Measurements from ENCODE around the gene TTLL11.
"Not testable (repeated sequence)": the region's sequence is repeated elsewhere in the genome, so short reads cannot be mapped to it uniquely, and the experiment has no call there.

Gene TTLL11

GRCh38 chr9:121800376-121800775 is 292.7 kb downstream of the TTLL11 start:
- Mint-ChIP-seq H3K27ac (no peak overlapping the region), H3K4me3 (no peak overlapping the region), H3K9me3 (peaks cover 12% of the 10 kb centered on the region), H3K36me3 (peaks cover 2% of the 10 kb centered on the region), H3K4me1 (no peaks in the 10 kb centered on the region), H3K27me3 (peaks cover 7% of the 10 kb centered on the region)

DNA sequence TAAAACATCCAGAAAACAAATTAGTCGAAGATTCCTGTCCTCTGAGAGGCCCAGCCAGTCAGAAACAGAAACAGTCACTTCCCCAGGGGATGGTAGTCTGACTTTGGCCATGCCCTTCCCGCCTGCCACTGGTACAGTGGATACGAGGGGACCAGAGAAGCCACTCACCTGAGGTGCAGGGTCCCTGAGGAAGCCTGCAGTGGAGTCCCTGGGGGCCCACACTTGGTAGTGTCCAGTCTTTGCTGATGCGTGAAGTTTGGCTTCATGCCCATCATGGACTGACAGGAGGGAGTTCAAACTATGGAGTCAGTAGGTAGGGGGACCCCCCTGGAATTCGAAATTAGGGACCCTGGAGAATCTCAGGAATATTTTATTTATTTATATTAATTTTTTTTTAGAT is 294.2 kb downstream of the TTLL11 start:
- no peak overlapping the region for H3K4me3 Mint-ChIP-seq
- H3K36me3 Mint-ChIP-seq: no peaks in the 10 kb centered on the region
- peaks cover 5% of the 10 kb centered on the region for H3K27me3 Mint-ChIP-seq
- peaks cover under 1% of the 10 kb centered on the region for H3K9me3 Mint-ChIP-seq
- H3K4me1 Mint-ChIP-seq: no peaks in the 10 kb centered on the region
- no peak overlapping the region for H3K27ac Mint-ChIP-seq

DNA sequence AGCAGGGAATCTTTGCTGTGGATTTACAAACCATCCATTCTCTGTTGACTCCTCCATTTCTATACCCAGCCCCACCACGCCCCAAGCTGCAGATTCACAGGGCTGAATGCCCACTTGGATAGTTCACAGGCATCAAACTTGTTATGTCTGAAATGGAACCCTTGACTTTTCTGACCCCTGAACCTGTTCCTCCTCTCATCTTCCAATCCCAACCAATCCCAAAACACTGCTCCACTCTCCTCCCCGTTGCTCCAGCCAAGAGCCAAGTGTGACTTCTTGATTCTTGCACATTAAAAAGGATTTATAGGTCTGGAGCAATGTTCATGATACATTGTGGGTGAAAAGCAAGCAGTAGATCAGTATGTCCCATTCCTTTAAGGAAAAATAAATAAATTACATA is 296.0 kb downstream of the TTLL11 start:
- Mint-ChIP-seq H3K27ac (no peak overlapping the region), H3K9me3 (no peaks in the 10 kb centered on the region), H3K27me3 (peaks cover 5% of the 10 kb centered on the region), H3K4me1 (no peaks in the 10 kb centered on the region), H3K36me3 (no peaks in the 10 kb centered on the region), H3K4me3 (no peak overlapping the region)

- not testable (repeated sequence) for H3K4me3 Mint-ChIP-seq, H3K27me3 Mint-ChIP-seq, H3K9me3 Mint-ChIP-seq, H3K4me1 Mint-ChIP-seq, H3K27ac Mint-ChIP-seq, H3K36me3 Mint-ChIP-seq
Observed at GRCh38 chr9:121794334-121794733, 298.8 kb downstream of the TTLL11 start.

- not testable (repeated sequence) for H3K4me1 Mint-ChIP-seq, H3K27ac Mint-ChIP-seq, H3K27me3 Mint-ChIP-seq, H3K4me3 Mint-ChIP-seq, H3K36me3 Mint-ChIP-seq, H3K9me3 Mint-ChIP-seq
Observed at GRCh38 chr9:121792476-121792875, 300.6 kb downstream of the TTLL11 start.

DNA sequence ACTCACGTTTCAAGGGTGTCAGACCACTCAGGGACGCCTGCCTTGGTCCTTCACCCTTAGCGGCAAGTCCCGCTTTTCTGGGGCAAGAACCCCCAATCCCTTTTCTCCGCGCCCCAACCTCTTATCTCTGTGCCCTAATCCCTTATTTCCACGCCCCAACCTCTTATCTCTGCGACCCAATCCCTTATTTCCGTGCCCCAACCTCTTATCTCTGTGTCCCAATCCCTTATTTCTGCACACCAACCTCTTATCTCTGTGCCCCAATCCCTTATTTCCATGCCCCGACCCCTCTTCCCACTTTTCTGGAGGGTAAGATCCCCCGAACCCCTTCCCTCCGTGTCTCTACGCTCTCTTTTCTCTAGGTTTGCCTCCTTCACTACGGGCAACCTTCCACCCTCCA is 302.3 kb downstream of the TTLL11 start:
- Mint-ChIP-seq H3K27ac (no peak overlapping the region), H3K4me3 (no peak overlapping the region), H3K27me3 (no peaks in the 10 kb centered on the region), H3K9me3 (no peaks in the 10 kb centered on the region), H3K36me3 (no peaks in the 10 kb centered on the region), H3K4me1 (no peaks in the 10 kb centered on the region)

DNA sequence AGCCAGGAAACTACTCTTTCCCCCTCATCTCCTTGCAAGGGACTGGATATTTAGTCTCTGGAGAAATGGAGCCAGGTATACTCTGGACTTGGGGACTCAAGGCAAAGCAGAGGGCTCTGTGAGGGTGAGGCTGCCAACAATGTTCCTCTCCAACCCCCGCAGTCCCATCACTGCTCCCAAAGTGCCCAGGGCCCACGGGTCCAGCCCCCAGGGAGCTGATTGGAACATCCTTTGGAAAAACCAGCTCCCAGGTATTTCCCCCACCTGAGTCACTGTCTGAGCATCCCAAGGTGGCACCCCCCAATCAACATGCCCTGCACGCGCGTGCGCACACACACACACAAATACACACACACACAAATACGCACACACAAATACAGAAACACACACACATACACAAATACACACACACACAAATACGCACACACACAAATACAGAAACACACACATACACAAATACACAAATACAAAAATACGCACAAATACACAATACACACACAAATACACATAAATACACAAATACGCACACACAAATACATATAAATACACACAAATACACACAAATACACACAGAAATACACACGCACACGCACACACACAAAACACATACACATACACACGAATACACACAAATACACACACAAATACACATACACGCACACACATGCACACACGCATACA is 304.3 kb downstream of the TTLL11 start:
- Mint-ChIP-seq H3K27me3 (no peaks in the 10 kb centered on the region), H3K36me3 (no peaks in the 10 kb centered on the region), H3K4me1 (peaks cover 6% of the 10 kb centered on the region), H3K9me3 (no peaks in the 10 kb centered on the region), H3K27ac (no peak overlapping the region), H3K4me3 (no peak overlapping the region)

DNA sequence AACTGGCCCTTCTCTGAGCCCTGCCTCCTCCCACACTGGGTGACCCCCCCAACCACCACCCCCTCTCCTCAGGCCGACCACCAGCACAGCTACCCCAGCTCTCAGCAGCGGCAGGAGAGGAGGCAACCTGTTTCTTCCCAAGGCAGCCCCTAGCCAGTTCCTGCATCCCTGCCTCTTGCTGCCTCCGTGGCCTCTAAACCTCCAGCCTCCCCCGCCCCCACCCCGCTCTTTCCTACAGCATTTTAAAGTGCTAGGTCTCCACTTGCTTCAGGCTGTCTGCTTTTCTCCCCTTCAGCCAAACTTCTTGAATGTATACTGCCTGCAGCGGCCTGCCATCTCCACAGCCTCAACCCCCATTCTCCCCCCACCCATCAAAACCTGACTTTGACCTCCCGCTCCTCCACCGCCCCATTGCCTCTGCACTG is 306.1 kb downstream of the TTLL11 start:
- Mint-ChIP-seq H3K4me3 (no peak overlapping the region), H3K9me3 (no peaks in the 10 kb centered on the region), H3K36me3 (no peaks in the 10 kb centered on the region), H3K4me1 (peaks cover 9% of the 10 kb centered on the region), H3K27me3 (no peaks in the 10 kb centered on the region), H3K27ac (no peak overlapping the region)

DNA sequence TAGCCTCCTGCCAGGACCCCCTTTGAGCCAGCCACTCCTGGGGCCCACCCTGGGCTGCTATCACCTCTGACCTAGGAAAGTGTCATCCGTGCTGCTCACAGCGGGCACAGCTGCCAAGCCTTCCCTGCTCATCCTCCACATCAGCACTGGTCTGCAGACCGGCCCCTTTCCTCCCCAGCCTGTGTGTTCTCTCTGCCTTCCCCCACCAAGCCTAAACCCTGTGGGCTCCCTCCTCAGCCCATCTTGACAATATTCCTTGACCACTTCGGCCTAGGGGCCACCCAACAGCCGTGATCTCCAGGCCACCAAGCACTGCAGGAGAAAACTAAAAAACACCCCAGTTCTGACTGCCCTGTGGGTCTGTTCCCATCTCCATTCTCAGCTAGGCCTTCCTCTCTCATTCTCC is 306.6 kb downstream of the TTLL11 start:
- H3K9me3 Mint-ChIP-seq: no peaks in the 10 kb centered on the region
- H3K27me3 Mint-ChIP-seq: no peaks in the 10 kb centered on the region
- no peak overlapping the region for H3K4me3 Mint-ChIP-seq
- peaks cover 9% of the 10 kb centered on the region for H3K4me1 Mint-ChIP-seq
- no peaks in the 10 kb centered on the region for H3K36me3 Mint-ChIP-seq
- no peak overlapping the region for H3K27ac Mint-ChIP-seq

GRCh38 chr9:121785673-121786542 is 307.2 kb downstream of the TTLL11 start:
- no peak overlapping the region for H3K4me3 Mint-ChIP-seq
- H3K9me3 Mint-ChIP-seq: no peaks in the 10 kb centered on the region
- peaks cover 9% of the 10 kb centered on the region for H3K4me1 Mint-ChIP-seq
- no peak overlapping the region for H3K27ac Mint-ChIP-seq
- peaks cover 2% of the 10 kb centered on the region for H3K27me3 Mint-ChIP-seq
- H3K36me3 Mint-ChIP-seq: no peaks in the 10 kb centered on the region

DNA sequence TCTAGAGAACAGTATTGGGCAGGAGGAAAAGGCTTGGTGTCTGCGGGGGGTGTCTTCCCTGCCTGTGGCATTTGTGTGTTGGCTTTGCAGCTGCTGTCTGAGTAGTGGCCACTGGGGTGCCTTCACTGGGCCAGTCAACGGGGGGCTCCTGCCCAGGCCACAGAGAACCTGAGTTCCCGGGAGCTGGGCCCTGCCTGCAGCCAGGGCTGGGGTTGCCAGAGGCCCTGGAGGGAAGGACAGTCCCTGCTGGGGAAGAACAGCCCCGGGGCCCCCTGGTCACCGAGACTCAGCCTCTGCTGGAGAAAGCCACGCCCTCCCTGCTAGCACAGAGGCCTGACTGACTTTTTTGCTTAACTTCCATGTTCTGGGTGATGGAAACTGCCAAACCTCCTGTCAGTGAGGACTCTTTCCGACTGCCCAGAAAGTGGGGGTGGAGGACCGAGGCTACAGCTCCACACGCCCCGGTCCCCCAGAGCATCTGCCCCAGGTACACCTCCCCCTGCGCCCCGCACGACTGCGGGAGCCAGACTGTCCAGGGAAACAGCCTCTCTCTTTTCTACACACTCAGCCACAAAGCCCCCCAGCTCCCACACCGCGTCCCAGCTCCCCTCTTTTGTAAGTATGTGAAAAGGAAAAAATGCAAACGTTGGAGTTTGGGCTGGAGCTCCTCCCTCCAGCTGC is 308.2 kb downstream of the TTLL11 start:
- Mint-ChIP-seq H3K36me3 (no peaks in the 10 kb centered on the region), H3K9me3 (no peaks in the 10 kb centered on the region), H3K27me3 (peaks cover 2% of the 10 kb centered on the region), H3K4me3 (no peak overlapping the region), H3K27ac (no peak overlapping the region), H3K4me1 (peaks cover 9% of the 10 kb centered on the region)

GRCh38 chr9:121783521-121784507 is 309.3 kb downstream of the TTLL11 start:
- H3K9me3 Mint-ChIP-seq: no peaks in the 10 kb centered on the region
- H3K36me3 Mint-ChIP-seq: peaks cover 1% of the 10 kb centered on the region
- no peak overlapping the region for H3K4me3 Mint-ChIP-seq
- H3K4me1 Mint-ChIP-seq: peaks cover 9% of the 10 kb centered on the region
- H3K27ac Mint-ChIP-seq: no peak overlapping the region
- H3K27me3 Mint-ChIP-seq: peaks cover 2% of the 10 kb centered on the region

DNA sequence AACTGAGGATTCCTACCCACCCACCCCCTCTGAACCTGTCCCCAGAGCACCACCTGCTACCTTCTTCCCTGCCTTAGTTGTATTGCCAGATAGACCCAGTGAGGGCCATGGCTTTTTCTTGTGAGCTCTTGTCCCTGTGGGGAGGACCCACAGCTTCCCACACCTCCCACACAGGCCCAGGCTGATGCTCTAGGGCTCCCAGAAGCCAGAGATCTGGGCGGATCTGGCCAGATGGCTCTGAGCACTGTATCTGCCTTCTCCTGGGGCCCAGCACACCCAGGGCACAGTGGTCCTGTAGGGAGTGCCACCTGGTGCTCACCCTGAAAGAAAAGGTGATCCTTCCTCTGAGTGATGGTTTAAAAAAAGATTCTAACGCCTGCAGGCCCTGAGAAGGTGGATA is 310.0 kb downstream of the TTLL11 start:
- no peaks in the 10 kb centered on the region for H3K9me3 Mint-ChIP-seq
- H3K4me1 Mint-ChIP-seq: peaks cover 9% of the 10 kb centered on the region
- H3K4me3 Mint-ChIP-seq: no peak overlapping the region
- H3K36me3 Mint-ChIP-seq: peaks cover 1% of the 10 kb centered on the region
- peaks cover 2% of the 10 kb centered on the region for H3K27me3 Mint-ChIP-seq
- H3K27ac Mint-ChIP-seq: no peak overlapping the region

DNA sequence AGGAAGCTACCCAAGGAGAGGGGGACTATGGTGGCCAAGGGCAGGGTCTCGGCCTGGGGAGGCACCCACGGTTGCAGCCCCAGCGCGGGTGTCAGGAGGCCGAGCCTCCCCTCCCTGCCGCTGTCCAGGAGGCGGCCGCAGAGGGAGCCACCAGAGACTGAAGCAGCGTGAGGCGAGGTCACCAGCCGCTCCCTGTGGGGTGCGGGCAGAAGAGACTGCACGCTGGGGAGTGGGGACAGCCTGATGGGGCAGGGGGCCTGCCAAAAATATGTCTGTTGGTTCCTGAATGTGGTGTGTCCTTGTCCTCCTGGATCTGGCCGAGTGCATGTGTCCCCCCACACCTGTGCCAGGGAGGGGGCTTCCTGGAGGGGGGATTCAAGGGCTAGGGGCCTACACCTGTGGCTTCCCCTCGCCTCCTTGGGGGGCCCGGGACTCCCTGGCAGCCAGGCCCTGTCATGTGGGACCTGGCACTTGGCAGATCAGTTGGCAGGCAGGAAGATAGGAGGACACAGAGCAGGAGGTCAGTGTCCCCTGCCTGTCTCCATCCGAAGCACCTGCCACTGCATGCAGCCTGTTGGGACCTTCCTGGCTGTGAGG is 310.5 kb downstream of the TTLL11 start:
- peaks cover 1% of the 10 kb centered on the region for H3K36me3 Mint-ChIP-seq
- H3K27ac Mint-ChIP-seq: no peak overlapping the region
- peaks cover 2% of the 10 kb centered on the region for H3K27me3 Mint-ChIP-seq
- H3K4me1 Mint-ChIP-seq: peaks cover 9% of the 10 kb centered on the region
- no peak overlapping the region for H3K4me3 Mint-ChIP-seq
- H3K9me3 Mint-ChIP-seq: no peaks in the 10 kb centered on the region

All from activated naive CD4-positive, alpha-beta T cell treated with anti-CD3 and anti-CD28 coated beads, Interleukin-2, amount 50 U/mL, for 24 hours (primary cell).